ENCODE results near the gene MED9.

MED9 gene

DNA sequence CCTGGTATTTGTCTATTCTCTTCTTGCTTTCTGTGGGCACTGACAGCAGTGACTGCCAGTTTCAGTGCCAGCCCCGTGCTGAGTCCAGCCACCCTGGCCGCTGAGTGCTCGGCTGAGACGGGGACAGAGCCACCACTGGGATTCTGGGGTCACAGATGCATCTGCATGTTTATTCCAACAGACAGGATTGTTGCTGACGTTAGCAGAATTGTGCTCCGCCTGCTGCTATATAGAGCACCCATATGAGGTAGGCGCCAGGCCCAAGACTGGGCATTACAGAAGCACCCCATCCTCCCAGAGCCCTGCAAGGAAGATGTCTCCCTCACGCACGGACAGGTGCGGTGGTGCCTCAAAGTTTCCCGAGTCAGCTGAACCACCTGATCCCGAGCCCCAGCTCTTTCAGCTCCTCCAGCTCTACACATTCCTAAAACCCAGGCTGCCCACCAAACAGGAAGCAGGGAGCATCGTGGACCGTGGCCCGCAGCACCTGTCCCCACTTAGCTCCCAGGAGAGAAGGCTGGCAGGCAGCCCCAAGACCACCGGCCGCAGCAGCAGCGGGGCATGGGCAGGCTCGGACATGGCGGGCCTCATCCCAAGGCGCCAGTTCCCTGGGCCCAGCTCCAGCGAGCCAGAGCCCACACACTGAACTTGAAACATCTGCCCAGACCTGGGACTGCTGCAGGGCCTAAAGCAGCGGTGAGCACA lies 64.3 kb downstream of the MED9 start:
- no peak for DNase-seq

DNA sequence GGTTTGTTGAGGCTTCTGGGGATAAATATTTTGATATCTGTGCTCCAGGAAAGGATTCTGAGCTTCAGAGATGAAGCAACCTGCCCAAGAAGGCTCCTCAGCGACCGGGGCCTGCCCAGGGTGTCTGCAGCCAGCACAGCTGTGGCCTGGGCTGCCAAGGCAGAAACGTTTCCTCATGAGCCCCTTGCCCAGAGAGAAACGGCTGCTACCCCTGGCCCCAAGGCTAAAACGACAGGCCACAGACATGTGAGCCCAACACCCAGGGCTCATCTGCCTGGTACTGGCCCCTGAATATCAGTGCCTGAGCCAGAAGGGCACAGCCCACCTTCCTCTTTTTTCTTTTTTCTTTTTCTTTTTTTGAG lies 64.8 kb downstream of the MED9 start:
- no peak for DNase-seq

Measured in stimulated activated naive CD4-positive, alpha-beta T cell treated with Interleukin-2 at 50 U/mL for 16 hours (primary cell).